ENCODE measurements around the gene TRAPPC2B.

DNA sequence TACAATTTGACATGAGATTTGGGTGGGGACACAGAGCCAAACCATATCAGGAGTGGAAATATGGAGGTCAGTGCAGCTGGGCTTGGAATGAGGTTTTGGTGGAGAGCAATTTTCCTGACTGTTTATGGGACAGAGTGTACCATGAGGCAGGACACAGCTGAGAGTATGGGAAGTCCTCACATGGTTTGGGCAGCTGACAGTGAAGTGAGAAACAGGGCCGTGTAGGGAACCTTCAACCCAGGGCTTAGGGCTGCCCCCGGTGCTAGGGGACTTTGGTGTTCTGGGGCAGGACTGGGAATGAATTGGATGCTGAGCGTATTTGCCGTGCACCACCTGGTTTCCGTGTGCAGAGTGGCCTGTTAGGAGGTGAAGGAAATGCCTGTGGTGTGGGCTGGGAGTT, 32.4 kb downstream of the TRAPPC2B start:
- TF ChIP-seq, protein P1, sequence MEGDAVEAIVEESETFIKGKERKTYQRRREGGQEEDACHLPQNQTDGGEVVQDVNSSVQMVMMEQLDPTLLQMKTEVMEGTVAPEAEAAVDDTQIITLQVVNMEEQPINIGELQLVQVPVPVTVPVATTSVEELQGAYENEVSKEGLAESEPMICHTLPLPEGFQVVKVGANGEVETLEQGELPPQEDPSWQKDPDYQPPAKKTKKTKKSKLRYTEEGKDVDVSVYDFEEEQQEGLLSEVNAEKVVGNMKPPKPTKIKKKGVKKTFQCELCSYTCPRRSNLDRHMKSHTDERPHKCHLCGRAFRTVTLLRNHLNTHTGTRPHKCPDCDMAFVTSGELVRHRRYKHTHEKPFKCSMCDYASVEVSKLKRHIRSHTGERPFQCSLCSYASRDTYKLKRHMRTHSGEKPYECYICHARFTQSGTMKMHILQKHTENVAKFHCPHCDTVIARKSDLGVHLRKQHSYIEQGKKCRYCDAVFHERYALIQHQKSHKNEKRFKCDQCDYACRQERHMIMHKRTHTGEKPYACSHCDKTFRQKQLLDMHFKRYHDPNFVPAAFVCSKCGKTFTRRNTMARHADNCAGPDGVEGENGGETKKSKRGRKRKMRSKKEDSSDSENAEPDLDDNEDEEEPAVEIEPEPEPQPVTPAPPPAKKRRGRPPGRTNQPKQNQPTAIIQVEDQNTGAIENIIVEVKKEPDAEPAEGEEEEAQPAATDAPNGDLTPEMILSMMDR (conservative IDR thresholded peaks at IDR 0.05; ENCODE audit: low read depth, low read length): no peak
- no peak for TF ChIP-seq EZH2 (IDR thresholded peaks at IDR 0.05; ENCODE audit: borderline replicate concordance, low read depth, low read length, poor library complexity, severe bottlenecking)
